H1 (cell line): ENCODE data around the gene P2RY14. TPM values are rescaled to one million over a fixed set of nuclear protein-coding genes. Genes with fewer than 3 reads are reported as not detected.

Experiments used
- CTCF ChIA-PET: fragments of 300-600 bp; sonication (Branson Sonifier 250); formaldehyde crosslinking; loops from one replicate; lab custom pipeline; 2021; ENCODE audit not compliant: partially characterized antibody; lab: Charles Lee
- POLR2A ChIA-PET: fragments of 300-600 bp; sonication (Branson Sonifier 250); formaldehyde crosslinking; loops from one replicate; lab custom pipeline; 2021; ENCODE audit warnings: inconsistent platforms; ENCODE audit not compliant: partially characterized antibody; lab: Charles Lee
- DNase-seq, 2 experiments: peaks; one replicate each; pipeline versions ENCODE4 v3.0.0 to v3.0.0-alpha.2; 2010 to 2022; ENCODE audit warnings: low spot score in 2 of 2, low read depth in 1 of 2, mixed read lengths in 1 of 2
- FAIRE-seq: peaks from 2 replicates; lab custom pipeline; 2011; peaks lifted over from hg19 to GRCh38; lab: Jason Lieb, UNC
- H2AFZ ChIP-seq: 2 replicates; pipeline ENCODE4 v1.8.1; 2012; ENCODE audit warnings: low read length, inconsistent platforms
- H2AK5ac ChIP-seq: 2 replicates; pipeline ENCODE4 v1.6.1; 2013; ENCODE audit warnings: low read depth, low read length
- H2BK120ac ChIP-seq: replicated peaks from 2 replicates; pipeline ENCODE3; 2013; ENCODE audit warnings: low read depth, low read length, inconsistent platforms
- H2BK12ac ChIP-seq: 2 replicates; pipeline ENCODE4 v1.6.1; 2013; ENCODE audit warnings: low read depth, low read length
- H2BK15ac ChIP-seq: 2 replicates; pipeline ENCODE4 v1.6.1; 2013; ENCODE audit warnings: low read length
- H2BK20ac ChIP-seq: 2 replicates; pipeline ENCODE4 v1.6.1; 2013; ENCODE audit warnings: low read length
- H2BK5ac ChIP-seq: 2 replicates; pipeline ENCODE4 v1.6.1; 2013; ENCODE audit warnings: low read depth, low read length
- H3K14ac ChIP-seq: 2 replicates; pipeline ENCODE4 v1.6.1; 2013; ENCODE audit warnings: inconsistent platforms; ENCODE audit not compliant: insufficient read length
- H3K18ac ChIP-seq: 2 replicates; pipeline ENCODE4 v1.6.1; 2013; ENCODE audit warnings: low read length; ENCODE audit errors: extremely low read depth
- H3K23ac ChIP-seq: 2 replicates; pipeline ENCODE4 v1.6.1; 2013; ENCODE audit warnings: inconsistent platforms; ENCODE audit not compliant: insufficient read length
- H3K23me2 ChIP-seq: 2 replicates; pipeline ENCODE4 v1.6.1; 2013; ENCODE audit warnings: low read depth, low read length
- H3K27ac ChIP-seq: 2 replicates; pipeline ENCODE4 v1.6.1; 2011; ENCODE audit warnings: low read depth, low read length, inconsistent platforms
- H3K27me3 ChIP-seq, 4 experiments: replicated peaks in 1 of 4; 1 replicate in 1 of 4; 2 replicates in 3 of 4; pipeline versions ENCODE4 v1.6.1 to v1.8.1; 2011 to 2013; ENCODE audit warnings: low read length in 3 of 4, mild to moderate bottlenecking in 3 of 4, inconsistent platforms in 2 of 4, mixed read lengths in 2 of 4, moderate library complexity in 1 of 4; ENCODE audit not compliant: control insufficient read depth in 3 of 4, insufficient read depth in 3 of 4; ENCODE audit errors: extremely low read depth in 1 of 4
- H3K36me3 ChIP-seq, 4 experiments: 2 replicates each; pipeline versions ENCODE4 v1.6.1 to v1.8.1; 2011 to 2013; ENCODE audit warnings: mild to moderate bottlenecking in 4 of 4, low read length in 3 of 4, moderate library complexity in 2 of 4, control low read depth in 1 of 4, inconsistent platforms in 1 of 4; ENCODE audit not compliant: insufficient read depth in 4 of 4, control insufficient read depth in 2 of 4
- H3K4ac ChIP-seq: replicated peaks from 2 replicates; pipeline ENCODE3; 2013; ENCODE audit warnings: low read length, low read depth, mixed read lengths, inconsistent platforms; ENCODE audit not compliant: insufficient read length
- H3K4me1 ChIP-seq, 4 experiments: replicated peaks in 1 of 4; 1 replicate in 1 of 4; 2 replicates in 3 of 4; pipeline versions ENCODE4 v1.6.1 to v1.8.1; 2011 to 2013; ENCODE audit warnings: low read length in 3 of 4, inconsistent platforms in 2 of 4, mixed read lengths in 1 of 4; ENCODE audit not compliant: insufficient read depth in 4 of 4, control insufficient read depth in 3 of 4
- H3K4me2 ChIP-seq, 2 experiments: 2 replicates each; pipeline versions ENCODE4 v1.6.1 to v1.8.1; 2011 to 2013; ENCODE audit warnings: low read depth in 2 of 2, low read length in 2 of 2, control low read depth in 1 of 2, inconsistent platforms in 1 of 2, mild to moderate bottlenecking in 1 of 2; ENCODE audit not compliant: insufficient read depth in 1 of 2
- H3K4me3 ChIP-seq, 4 experiments: fragments of 200-600, 300-600 bp in 1 of 4; sonication (generic), shearing (Covaris generic), sonication (Bioruptor Twin) in 1 of 4; 2 replicates each; pipeline versions ENCODE4 v1.5.1 to v1.8.1; 2011 to 2016; ENCODE audit warnings: low read length in 4 of 4, low read depth in 3 of 4, control low read depth in 2 of 4, inconsistent platforms in 2 of 4, mild to moderate bottlenecking in 2 of 4, mixed read lengths in 1 of 4, moderate library complexity in 1 of 4; ENCODE audit not compliant: insufficient read depth in 2 of 4; ENCODE audit errors: extremely low read depth in 1 of 4
- H3K56ac ChIP-seq: replicated peaks from 2 replicates; pipeline ENCODE3; 2013; ENCODE audit warnings: low read depth, mild to moderate bottlenecking, mixed read lengths, low read length, inconsistent platforms; ENCODE audit not compliant: insufficient read length
- H3K79me1 ChIP-seq: 2 replicates; pipeline ENCODE4 v1.6.1; 2013; ENCODE audit warnings: low read depth, low read length, control low read depth
- H3K79me2 ChIP-seq, 2 experiments: 2 replicates each; pipeline versions ENCODE4 v1.6.1 to v1.8.1; 2012 to 2013; ENCODE audit warnings: low read length in 2 of 2, mild to moderate bottlenecking in 2 of 2, inconsistent platforms in 1 of 2; ENCODE audit not compliant: insufficient read depth in 2 of 2, control insufficient read depth in 1 of 2
- H3K9ac ChIP-seq, 4 experiments: replicated peaks in 1 of 4; 1 replicate in 1 of 4; 2 replicates in 3 of 4; pipeline versions ENCODE4 v1.6.1 to v1.8.1; 2011 to 2013; ENCODE audit warnings: low read depth in 3 of 4, low read length in 3 of 4, control low read depth in 2 of 4, mild to moderate bottlenecking in 2 of 4, moderate library complexity in 2 of 4, inconsistent platforms in 1 of 4; ENCODE audit errors: extremely low read depth in 1 of 4
- H3K9me3 ChIP-seq, 2 experiments: 2 replicates each; pipeline versions ENCODE4 v1.6.1 to v1.8.1; 2012 to 2013; ENCODE audit warnings: mild to moderate bottlenecking in 2 of 2, moderate library complexity in 2 of 2, control low read depth in 1 of 2, inconsistent platforms in 1 of 2, low read depth in 1 of 2, low read length in 1 of 2, mixed read lengths in 1 of 2; ENCODE audit not compliant: insufficient read depth in 2 of 2
- H4K20me1 ChIP-seq, 2 experiments: replicated peaks in 1 of 2; 2 replicates each; pipeline versions ENCODE3 to v1.8.1; 2011 to 2013; ENCODE audit warnings: inconsistent platforms in 2 of 2, low read length in 2 of 2, mild to moderate bottlenecking in 1 of 2; ENCODE audit not compliant: insufficient read depth in 2 of 2, control insufficient read depth in 1 of 2
- H4K5ac ChIP-seq: 2 replicates; pipeline ENCODE4 v1.6.1; 2013; ENCODE audit warnings: low read length, low read depth, mixed read lengths, inconsistent platforms; ENCODE audit not compliant: insufficient read length
- H4K8ac ChIP-seq: 2 replicates; pipeline ENCODE4 v1.8.0; 2013; ENCODE audit warnings: mild to moderate bottlenecking, moderate library complexity, low read length, inconsistent platforms; ENCODE audit not compliant: insufficient read depth; ENCODE audit errors: extremely low read depth
- H4K91ac ChIP-seq: replicated peaks from 2 replicates; pipeline ENCODE3; 2013; ENCODE audit warnings: low read length, mixed read lengths, inconsistent platforms; ENCODE audit not compliant: insufficient read length
- BRCA1 ChIP-seq: IDR thresholded peaks from 2 replicates; pipeline ENCODE4 v1.6.1; 2012; ENCODE audit warnings: low read depth, low read length, improper control_type of control experiment
- CTCF ChIP-seq, 3 experiments: IDR thresholded peaks; 1 replicate in 2 of 3; 2 replicates in 1 of 3; pipeline versions ENCODE4 v1.5.1 to v1.6.1; 2011; ENCODE audit warnings: low read length in 3 of 3, mild to moderate bottlenecking in 3 of 3, inconsistent platforms in 2 of 3, low read depth in 1 of 3, moderate library complexity in 1 of 3; ENCODE audit not compliant: insufficient read depth in 1 of 3; ENCODE audit errors: control extremely low read depth in 1 of 3
- EP300 ChIP-seq, 2 experiments: IDR thresholded peaks; 1 replicate in 1 of 2; 2 replicates in 1 of 2; pipeline ENCODE4 v1.6.1; 2011 to 2012; ENCODE audit warnings: low read depth in 2 of 2, low read length in 2 of 2, mild to moderate bottlenecking in 2 of 2, borderline replicate concordance in 1 of 2, inconsistent platforms in 1 of 2, moderate library complexity in 1 of 2
- FOSL1 ChIP-seq: IDR thresholded peaks from 2 replicates; pipeline ENCODE4 v1.6.1; 2011; ENCODE audit warnings: mild to moderate bottlenecking, low read depth, low read length, moderate library complexity; ENCODE audit not compliant: insufficient read depth
- RFX5 ChIP-seq: IDR thresholded peaks from 2 replicates; pipeline ENCODE4 v1.6.1; 2011; ENCODE audit warnings: low read depth, low read length, improper control_type of control experiment, borderline replicate concordance
- SRF ChIP-seq: IDR thresholded peaks from 2 replicates; pipeline ENCODE4 v1.6.1; 2011; ENCODE audit warnings: mild to moderate bottlenecking, low read depth, low read length, moderate library complexity
- TCF12 ChIP-seq: IDR thresholded peaks from 2 replicates; pipeline ENCODE4 v1.6.1; 2011; ENCODE audit warnings: low read depth, mild to moderate bottlenecking, low read length
- ZNF274 ChIP-seq: IDR thresholded peaks from 2 replicates; pipeline ENCODE4 v1.7.0; 2012; ENCODE audit warnings: low read length, borderline replicate concordance; ENCODE audit errors: extremely low read depth
- WGBS, 2 experiments: shearing (Covaris generic) in 1 of 2; methylation state at CpG; one replicate each; pipeline versions ENCODE4 v1.1.6 to v1.1.7; 2013 to 2015; ENCODE audit warnings: low lambda C conversion rate in 2 of 2, mixed read lengths in 2 of 2, inconsistent platforms in 1 of 2, low coverage in 1 of 2, missing lambda C conversion rate in 1 of 2; ENCODE audit not compliant: insufficient replicate concordance in 2 of 2, insufficient coverage in 1 of 2, insufficient read length in 1 of 2; ENCODE audit errors: extremely low coverage in 1 of 2, missing lambda C conversion rate in 1 of 2; 5-methylcytosine and 5-hydroxymethylcytosine counted together
- polyA plus RNA-seq, 7 experiments: library from polyadenylated mRNA; depleted of rRNA in 3 of 7; stranded (reverse) in 5 of 7; unstranded in 2 of 7; fragments of >200 nt in 5 of 7; fragments of 200-250 nt in 2 of 7; gene quantifications; 1 replicate in 5 of 7; 2 replicates in 1 of 7; 4 replicates in 1 of 7; pipeline versions ENCODE4 v1.2.1 to v1.2.3, GENCODE V29; 2011 to 2013; ENCODE audit warnings: missing spikeins in 2 of 7, mixed read lengths in 2 of 7
- total RNA-seq: library from RNA; stranded (reverse); fragmentation: NEBNext Ultra II Directional; extraction: Animal tissue kit (Norgen Biotek cat#: 25700); gene quantifications from 2 replicates; pipeline ENCODE4 v1.2.1, GENCODE V29; 2021

P2RY14 gene
- total and polyA plus RNA-seq, 2 of the 8 experiments (the other 6 are each of a cell fraction or from before 2014, with no cell fraction given) = not detected

- H2BK12ac ChIP-seq = no peak overlapping the region
- no peaks in the 10 kb centered on the region for H3K79me2 ChIP-seq
- WGBS, 2 experiments = 91% methylated on average over 5 of the region's 5 CpGs; no CpG with 5 or more reads in 1 of the 2 experiments
Measured at GRCh38 chr3:151275091-151275490, 3.3 kb downstream of the P2RY14 start.

More at GRCh38 chr3:151275091-151275490, 3.3 kb downstream of the P2RY14 start:
- Histone ChIP-seq H3K23ac (no peak overlapping the region), H4K5ac (no peak overlapping the region), H3K9ac (no peak overlapping the region), H3K23me2 (no peaks in the 10 kb centered on the region), H3K27me3 (no peaks in the 10 kb centered on the region), H4K91ac (no peak overlapping the region), H2BK5ac (no peak overlapping the region), H3K36me3 (0 out of 8 replicates have a peak, but pooled peaks cover 0 to 3% (median 0%) of the 10 kb centered on the region in 4 experiments), H3K27ac (no peak overlapping the region), H3K4ac (no peak overlapping the region), H2AK5ac (no peak overlapping the region), H3K9me3 (no peaks in the 10 kb centered on the region), H3K4me3 (no peak overlapping the region), H2AFZ (no peak overlapping the region), H3K4me2 (no peak overlapping the region), H3K4me1 (peaks cover 0 to 2% (median 0%) of the 10 kb centered on the region in 4 experiments; a peak in 1 of 7 replicates), H4K20me1 (no peaks in the 10 kb centered on the region), H2BK15ac (no peak overlapping the region), H3K79me1 (no peaks in the 10 kb centered on the region), H2BK20ac (no peak overlapping the region), H3K18ac (no peak overlapping the region), H3K14ac (no peak overlapping the region), H4K8ac (no peak overlapping the region), H3K56ac (no peak overlapping the region), H2BK120ac (no peak overlapping the region)
- FAIRE-seq (no peak), DNase-seq (no peak)
- POLR2A ChIA-PET = no interaction called here
- TF ChIP-seq SRF = no peak
- no peak for TF ChIP-seq RFX5
- no peak for TF ChIP-seq EP300 (IDR thresholded peaks at IDR 0.05; ENCODE audit: borderline replicate concordance in 1 of 2, low read depth in 2 of 2, low read length in 2 of 2)
- TF ChIP-seq CTCF (IDR thresholded peaks at IDR 0.05; ENCODE audit: control extremely low read depth in 1 of 3, insufficient read depth in 1 of 3, low read depth in 1 of 3, low read length in 3 of 3) = no peak
- no peak for TF ChIP-seq ZNF274
- TF ChIP-seq FOSL1 = no peak
- no peak for TF ChIP-seq BRCA1
- TF ChIP-seq TCF12 = no peak
- CTCF ChIA-PET = interaction anchor here (1.1 to 9.3 kb wide), 4 partner anchors 42 to 104 kb away, joined by 3 to 155 read pairs (median 4); no protein-coding TSS in a partner anchor
